ENCODE measurements around the gene NEU1. TPM values are rescaled to one million over a fixed set of nuclear protein-coding genes. Genes with fewer than 3 reads are reported as not detected.
"Not testable (repeated sequence)": the region's sequence is repeated elsewhere in the genome, so short reads cannot be mapped to it uniquely, and the experiment has no call there.

The NEU1 gene
- polyA plus RNA-seq, 4 donors, result 23.9 to 77.5 (median 69.9) TPM

GRCh38 chr6:31822036-31822821 lies 40.4 kb downstream of the NEU1 start:
- DNase-seq (ENCODE audit: low read depth in 4 of 4, low spot score in 3 of 4), result peak in 1 of 4 donors; percentile 62

- DNase-seq (ENCODE audit: low read depth in 4 of 4, low spot score in 3 of 4), result peak in 1 of 4 donors; percentile 62
These were observed 41.2 kb downstream of the NEU1 start for GRCh38 chr6:31821301-31822035.

- DNase-seq (ENCODE audit: low read depth in 4 of 4, low spot score in 3 of 4), result not testable (repeated sequence)
These were observed 42.2 kb downstream of the NEU1 start for GRCh38 chr6:31820399-31820798.

- DNase-seq (ENCODE audit: low read depth in 4 of 4, low spot score in 3 of 4), result no peak
These were observed 42.7 kb downstream of the NEU1 start for GRCh38 chr6:31819871-31820299.

- DNase-seq (ENCODE audit: low read depth in 4 of 4, low spot score in 3 of 4), result not testable (repeated sequence)
These were observed 44.6 kb downstream of the NEU1 start for GRCh38 chr6:31817929-31818511.

- DNase-seq (ENCODE audit: low read depth in 4 of 4, low spot score in 3 of 4), result not testable (repeated sequence)
These were observed 45.3 kb downstream of the NEU1 start for GRCh38 chr6:31817133-31817928.

GRCh38 chr6:31815025-31815838 lies 47.4 kb downstream of the NEU1 start, which contains the start of the genes HSPA1A and HSPA1L:
HSPA1A (plus strand) TSS chr6:31815543; CDS start chr6:31815757, 214 bp downstream.
HSPA1L (minus strand) TSS chr6:31815283; CDS start chr6:31811972, 3,311 bp downstream.
- DNase-seq (ENCODE audit: low read depth in 4 of 4, low spot score in 3 of 4), result peak in 3 of 4 donors; percentile 94 to 95 (median 95)

GRCh38 chr6:31814677-31815024 lies 48.0 kb downstream of the NEU1 start:
- DNase-seq (ENCODE audit: low read depth in 4 of 4, low spot score in 3 of 4), result peak in 3 of 4 donors; percentile 88 to 96 (median 94)

- no peak for DNase-seq (ENCODE audit: low read depth in 4 of 4, low spot score in 3 of 4)
These were observed 49.2 kb downstream of the NEU1 start for GRCh38 chr6:31813465-31813849.

GRCh38 chr6:31811645-31812044 lies 51.0 kb downstream of the NEU1 start:
- no peak for DNase-seq (ENCODE audit: low read depth in 4 of 4, low spot score in 3 of 4)

GRCh38 chr6:31808599-31808998 lies 54.0 kb downstream of the NEU1 start:
- DNase-seq (ENCODE audit: low read depth in 4 of 4, low spot score in 3 of 4), result not testable (repeated sequence)

Other genes with a start within 250 kb of the NEU1 start
- gene AIF1, start 247.6 kb downstream of the NEU1 start, polyA plus RNA-seq (ENCODE audit: insufficient read length in 4 of 4), result 10 to 100 TPM; 43.3 to 77.0 (median 73.6) TPM
- 100 to 1,000 TPM; 143 to 224 (median 174) TPM for gene PRRC2A, start 242.1 kb downstream of the NEU1 start, polyA plus RNA-seq (ENCODE audit: insufficient read length in 4 of 4)
- gene BAG6, start 210.2 kb downstream of the NEU1 start, polyA plus RNA-seq (ENCODE audit: insufficient read length in 4 of 4), result 100 to 1,000 TPM; 186 to 278 (median 241) TPM
- gene APOM, start 206.9 kb downstream of the NEU1 start, polyA plus RNA-seq (ENCODE audit: insufficient read length in 4 of 4), result 100 to 1,000 TPM in 2 of 4 donors, 10 to 100 TPM in 2; 10.1 to 106 (median 83.8) TPM
- 10 to 100 TPM; 15.8 to 21.1 (median 19.0) TPM for gene C6orf47, start 202.0 kb downstream of the NEU1 start, polyA plus RNA-seq (ENCODE audit: insufficient read length in 4 of 4)
- 10 to 100 TPM; 16.8 to 28.9 (median 24.9) TPM for gene GPANK1, start 197.8 kb downstream of the NEU1 start, polyA plus RNA-seq (ENCODE audit: insufficient read length in 4 of 4)
- 100 to 1,000 TPM; 184 to 243 (median 239) TPM for gene CSNK2B, start 196.7 kb downstream of the NEU1 start, polyA plus RNA-seq (ENCODE audit: insufficient read length in 4 of 4)
- gene LY6G5B, start 192.8 kb downstream of the NEU1 start, polyA plus RNA-seq (ENCODE audit: insufficient read length in 4 of 4), result 10 to 100 TPM; 16.6 to 28.7 (median 20.9) TPM
- 1 to 10 TPM; 1.6 to 5.9 (median 2.6) TPM for gene LY6G5C, start 181.8 kb downstream of the NEU1 start, polyA plus RNA-seq (ENCODE audit: insufficient read length in 4 of 4)
- gene ABHD16A, start 159.5 kb downstream of the NEU1 start, polyA plus RNA-seq (ENCODE audit: insufficient read length in 4 of 4), result 10 to 100 TPM; 50.1 to 67.5 (median 55.9) TPM
- 1 to 10 TPM in 1 of 4 donors, under 1 TPM in 2, not detected in 1; 0.30 to 1.5 (median 0.52) TPM for gene LY6G6F, start 156.0 kb downstream of the NEU1 start, polyA plus RNA-seq (ENCODE audit: insufficient read length in 4 of 4)
- gene LY6G6D, start 147.5 kb downstream of the NEU1 start, polyA plus RNA-seq (ENCODE audit: insufficient read length in 4 of 4), result not detected
- under 1 TPM in 3 of 4 donors, not detected in 1; 0.45 to 0.74 (median 0.63) TPM for gene LY6G6C, start 141.1 kb downstream of the NEU1 start, polyA plus RNA-seq (ENCODE audit: insufficient read length in 4 of 4)
- 1 to 10 TPM; 1.1 to 2.9 (median 1.4) TPM for gene MPIG6B, start 139.4 kb downstream of the NEU1 start, polyA plus RNA-seq (ENCODE audit: insufficient read length in 4 of 4)
- gene DDAH2, start 133.5 kb downstream of the NEU1 start, polyA plus RNA-seq (ENCODE audit: insufficient read length in 4 of 4), result 100 to 1,000 TPM; 150 to 213 (median 182) TPM
- 100 to 1,000 TPM; 201 to 309 (median 278) TPM for gene CLIC1, start 126.3 kb downstream of the NEU1 start, polyA plus RNA-seq (ENCODE audit: insufficient read length in 4 of 4)
- gene MSH5, start 122.8 kb downstream of the NEU1 start, polyA plus RNA-seq (ENCODE audit: insufficient read length in 4 of 4), result 10 to 100 TPM; 14.2 to 51.0 (median 25.2) TPM
- 10 to 100 TPM in 2 of 4 donors, 1 to 10 TPM in 2; 2.7 to 13.0 (median 7.9) TPM for gene SAPCD1, start 100.2 kb downstream of the NEU1 start, polyA plus RNA-seq (ENCODE audit: insufficient read length in 4 of 4)
- gene VWA7, start 85.5 kb downstream of the NEU1 start, polyA plus RNA-seq (ENCODE audit: insufficient read length in 4 of 4), result 10 to 100 TPM in 1 of 4 donors, 1 to 10 TPM in 3; 1.5 to 11.1 (median 5.5) TPM
- gene VARS1, start 67.1 kb downstream of the NEU1 start, polyA plus RNA-seq (ENCODE audit: insufficient read length in 4 of 4), result 10 to 100 TPM; 42.7 to 67.9 (median 60.0) TPM
- gene LSM2, start 55.9 kb downstream of the NEU1 start, polyA plus RNA-seq (ENCODE audit: insufficient read length in 4 of 4), result 10 to 100 TPM; 71.4 to 84.9 (median 84.3) TPM
- gene HSPA1L, start 47.5 kb downstream of the NEU1 start, polyA plus RNA-seq (ENCODE audit: insufficient read length in 4 of 4), result 1 to 10 TPM; 3.1 to 4.4 (median 3.7) TPM
- 100 to 1,000 TPM in 3 of 4 donors, 10 to 100 TPM in 1; 88.1 to 159 (median 116) TPM for gene HSPA1A, start 47.3 kb downstream of the NEU1 start, polyA plus RNA-seq (ENCODE audit: insufficient read length in 4 of 4)
- gene HSPA1B, start 35.1 kb downstream of the NEU1 start, polyA plus RNA-seq (ENCODE audit: insufficient read length in 4 of 4), result 100 to 1,000 TPM; 111 to 507 (median 160) TPM
- 10 to 100 TPM in 3 of 4 donors, 1 to 10 TPM in 1; 2.4 to 53.4 (median 41.4) TPM for gene SLC44A4, start 16.2 kb upstream of the NEU1 start, polyA plus RNA-seq (ENCODE audit: insufficient read length in 4 of 4)
- gene EHMT2, start 34.9 kb upstream of the NEU1 start, polyA plus RNA-seq (ENCODE audit: insufficient read length in 4 of 4), result 10 to 100 TPM; 69.0 to 99.0 (median 77.6) TPM
- 10 to 100 TPM; 17.7 to 28.9 (median 22.0) TPM for gene ZBTB12, start 39.3 kb upstream of the NEU1 start, polyA plus RNA-seq (ENCODE audit: insufficient read length in 4 of 4)
- gene C2, start 64.9 kb upstream of the NEU1 start, polyA plus RNA-seq (ENCODE audit: insufficient read length in 4 of 4), result 10 to 100 TPM in 1 of 4 donors, 1 to 10 TPM in 3; 3.1 to 12.4 (median 5.0) TPM
- 10 to 100 TPM in 1 of 4 donors, 1 to 10 TPM in 3; 4.6 to 13.0 (median 6.7) TPM for gene CFB, start 83.3 kb upstream of the NEU1 start, polyA plus RNA-seq (ENCODE audit: insufficient read length in 4 of 4)
- gene NELFE, start 96.2 kb upstream of the NEU1 start, polyA plus RNA-seq (ENCODE audit: insufficient read length in 4 of 4), result 10 to 100 TPM; 72.5 to 97.9 (median 84.9) TPM
- gene SKIC2, start 96.4 kb upstream of the NEU1 start, polyA plus RNA-seq (ENCODE audit: insufficient read length in 4 of 4), result 10 to 100 TPM; 33.1 to 51.5 (median 39.7) TPM
- 10 to 100 TPM; 22.6 to 37.5 (median 30.1) TPM for gene DXO, start 109.3 kb upstream of the NEU1 start, polyA plus RNA-seq (ENCODE audit: insufficient read length in 4 of 4)
- 10 to 100 TPM in 3 of 4 donors, 1 to 10 TPM in 1; 8.6 to 26.2 (median 15.2) TPM for gene C4A, start 119.2 kb upstream of the NEU1 start, polyA plus RNA-seq (ENCODE audit: insufficient read length in 4 of 4)
- 10 to 100 TPM; 10.3 to 27.3 (median 16.0) TPM for gene C4B, start 152.0 kb upstream of the NEU1 start, polyA plus RNA-seq (ENCODE audit: insufficient read length in 4 of 4)
- gene CYP21A2, start 175.6 kb upstream of the NEU1 start, polyA plus RNA-seq (ENCODE audit: insufficient read length in 4 of 4), result 1 to 10 TPM in 3 of 4 donors, under 1 TPM in 1; 0.76 to 1.4 (median 1.1) TPM
- gene TNXB, start 246.5 kb upstream of the NEU1 start, polyA plus RNA-seq (ENCODE audit: insufficient read length in 4 of 4), result 10 to 100 TPM in 2 of 4 donors, 1 to 10 TPM in 2; 4.6 to 98.0 (median 8.3) TPM

All from left renal pelvis (tissue), 4 donors.